ENCODE data around the gene UVRAG. TPM values are rescaled to one million over a fixed set of nuclear protein-coding genes. Genes with fewer than 3 reads are reported as not detected.

The UVRAG gene
- total RNA-seq, 3 donors from 2014 or later (not counting 1 experiment from before 2014, with no cell fraction given): 39.9 to 52.5 (median 41.4) TPM

GRCh38 chr11:76164861-76165751 lies 350.1 kb downstream of the UVRAG start:
- no peaks in the 10 kb centered on the region for H3K36me3 Mint-ChIP-seq
- TF ChIP-seq CTCF (IDR thresholded peaks at IDR 0.05): no peak
- no peaks in the 10 kb centered on the region for H3K36me3 ChIP-seq (ENCODE audit: control insufficient read depth, insufficient read depth, low read length)
- ATAC-seq (no peak), DNase-seq (no peak)
- no peaks in the 10 kb centered on the region for H3K27me3 Mint-ChIP-seq (ENCODE audit: low read depth in 2 of 2)
- no peaks in the 10 kb centered on the region for H3K9me3 Mint-ChIP-seq
- no peak overlapping the region for H3K4me3 Mint-ChIP-seq
- H3K27me3 ChIP-seq (ENCODE audit: control insufficient read depth, insufficient read depth, low read length): no peaks in the 10 kb centered on the region
- no peak overlapping the region for H3K27ac ChIP-seq (ENCODE audit: low read length)
- H3K4me1 Mint-ChIP-seq: peaks cover 4 to 28% of the 10 kb centered on the region in 2 donors
- H3K4me1 ChIP-seq (ENCODE audit: control insufficient read depth, insufficient read depth, low read length): peaks cover 38% of the 10 kb centered on the region
- 92% methylated on average over 50 of the region's 50 CpGs for WGBS (ENCODE audit: insufficient coverage)
- no peak overlapping the region for H3K27ac Mint-ChIP-seq
- intact Hi-C loops (cut with micrococcal nuclease): no loop called here
- no peaks in the 10 kb centered on the region for H3K9me3 ChIP-seq (ENCODE audit: control insufficient read depth, insufficient read depth, low read length)
- H3K4me3 ChIP-seq (ENCODE audit: low read length): no peak overlapping the region

GRCh38 chr11:76166314-76166713 lies 351.3 kb downstream of the UVRAG start:
- Mint-ChIP-seq H3K36me3 (no peaks in the 10 kb centered on the region), H3K4me1 (peaks cover 4 to 19% of the 10 kb centered on the region in 2 donors), H3K9me3 (no peaks in the 10 kb centered on the region), H3K27ac (no peak overlapping the region), H3K4me3 (no peak overlapping the region), H3K27me3 (ENCODE audit: low read depth in 2 of 2) (no peaks in the 10 kb centered on the region)
- no peak for ATAC-seq
- Histone ChIP-seq H3K27ac (ENCODE audit: low read length) (no peak overlapping the region), H3K36me3 (ENCODE audit: control insufficient read depth, insufficient read depth, low read length) (no peaks in the 10 kb centered on the region), H3K4me3 (ENCODE audit: low read length) (no peak overlapping the region), H3K9me3 (ENCODE audit: control insufficient read depth, insufficient read depth, low read length) (no peaks in the 10 kb centered on the region), H3K4me1 (ENCODE audit: control insufficient read depth, insufficient read depth, low read length) (peaks cover 26% of the 10 kb centered on the region), H3K27me3 (ENCODE audit: control insufficient read depth, insufficient read depth, low read length) (no peaks in the 10 kb centered on the region)
- TF ChIP-seq CTCF (IDR thresholded peaks at IDR 0.05): no peak
- 73% methylated on average over 6 of the region's 6 CpGs for WGBS (ENCODE audit: insufficient coverage)
- intact Hi-C loops (cut with micrococcal nuclease): no loop called here
- DNase-seq: no peak

- H3K27ac ChIP-seq (ENCODE audit: low read length): no peak overlapping the region
- peaks cover 14% of the 10 kb centered on the region for H3K4me1 ChIP-seq (ENCODE audit: control insufficient read depth, insufficient read depth, low read length)
- H3K27me3 ChIP-seq (ENCODE audit: control insufficient read depth, insufficient read depth, low read length): no peaks in the 10 kb centered on the region
- H3K36me3 ChIP-seq (ENCODE audit: control insufficient read depth, insufficient read depth, low read length): no peaks in the 10 kb centered on the region
- Mint-ChIP-seq H3K9me3 (no peaks in the 10 kb centered on the region), H3K4me3 (no peak overlapping the region), H3K36me3 (no peaks in the 10 kb centered on the region), H3K27me3 (ENCODE audit: low read depth in 2 of 2) (no peaks in the 10 kb centered on the region), H3K4me1 (peaks cover 0 to 6% of the 10 kb centered on the region in 2 donors), H3K27ac (no peak overlapping the region)
- no peak for DNase-seq
- ATAC-seq: no peak
- WGBS (ENCODE audit: insufficient coverage): 81% methylated on average over 13 of the region's 13 CpGs
- H3K4me3 ChIP-seq (ENCODE audit: low read length): no peak overlapping the region
- TF ChIP-seq CTCF (IDR thresholded peaks at IDR 0.05): no peak
- intact Hi-C loops (cut with micrococcal nuclease): no loop called here
- H3K9me3 ChIP-seq (ENCODE audit: control insufficient read depth, insufficient read depth, low read length): no peaks in the 10 kb centered on the region
Measured at GRCh38 chr11:76167590-76167989, 352.6 kb downstream of the UVRAG start.

All from natural killer cell (primary cell).